Right hindlimb (tissue), 1 donor: ENCODE measurements around the gene NR2C1.
"Not testable (repeated sequence)": the region's sequence is repeated elsewhere in the genome, so short reads cannot be mapped to it uniquely, and the experiment has no call there.

ENCODE experiments used
- DNase-seq: peaks from one replicate; pipeline ENCODE4 v3.0.0-alpha.2; 2018

Gene NR2C1

GRCh38 chr12:95072900-95073697 lies at the start of gene NR2C1:
NR2C1 (minus strand) TSS chr12:95073618; CDS start chr12:95067384, 6,234 bp downstream.
- DNase-seq, result peak; percentile 95

GRCh38 chr12:95118788-95119179 lies 45.4 kb upstream of the NR2C1 start:
- DNase-seq, result no peak

- DNase-seq, result no peak
Measured at GRCh38 chr12:95118138-95118787, 44.8 kb upstream of the NR2C1 start.

- DNase-seq, result peak; percentile 43
Measured at GRCh38 chr12:95117178-95117599, 43.8 kb upstream of the NR2C1 start.

- DNase-seq, result no peak
Measured at GRCh38 chr12:95116773-95117172, 43.4 kb upstream of the NR2C1 start.

- DNase-seq, result no peak
Measured at GRCh38 chr12:95116341-95116740, 42.9 kb upstream of the NR2C1 start.

GRCh38 chr12:95115641-95116040 lies 42.2 kb upstream of the NR2C1 start:
- DNase-seq, result no peak

GRCh38 chr12:95114766-95115405 lies 41.5 kb upstream of the NR2C1 start:
- DNase-seq, result no peak

GRCh38 chr12:95107362-95107761 lies 33.9 kb upstream of the NR2C1 start:
- no peak for DNase-seq

GRCh38 chr12:95105540-95105939 lies 32.1 kb upstream of the NR2C1 start:
- no peak for DNase-seq

- DNase-seq, result no peak
Measured at GRCh38 chr12:95104919-95105452, 31.6 kb upstream of the NR2C1 start.

- no peak for DNase-seq
Measured at GRCh38 chr12:95102916-95103671, 29.7 kb upstream of the NR2C1 start.

GRCh38 chr12:95101957-95102356 lies 28.5 kb upstream of the NR2C1 start:
- not testable (repeated sequence) for DNase-seq

- DNase-seq, result no peak
Measured at GRCh38 chr12:95100264-95101190, 27.1 kb upstream of the NR2C1 start.

GRCh38 chr12:95099270-95099790 lies 25.9 kb upstream of the NR2C1 start:
- DNase-seq, result no peak

- DNase-seq, result peak; percentile 32
Measured at GRCh38 chr12:95096852-95097251, 23.4 kb upstream of the NR2C1 start.

GRCh38 chr12:95096378-95096777 lies 23.0 kb upstream of the NR2C1 start:
- no peak for DNase-seq

GRCh38 chr12:95095866-95096265 lies 22.4 kb upstream of the NR2C1 start:
- not testable (repeated sequence) for DNase-seq

GRCh38 chr12:95089462-95089861 lies 16.0 kb upstream of the NR2C1 start:
- DNase-seq, result no peak

GRCh38 chr12:95088379-95088778 lies 15.0 kb upstream of the NR2C1 start:
- DNase-seq, result no peak

GRCh38 chr12:95085612-95086011 lies 12.2 kb upstream of the NR2C1 start:
- no peak for DNase-seq
